Activated CD8-positive, alpha-beta T cell treated with anti-CD3 and anti-CD28 coated beads for 36 hours (primary cell): ENCODE data around the gene SKIC2. TPM values are rescaled to one million over a fixed set of nuclear protein-coding genes. Genes with fewer than 3 reads are reported as not detected.

ENCODE experiments used
- ATAC-seq: fragments of 200-7000 bp; cut with Tn5 transposase; one replicate; pipeline ENCODE4 v1.10.0; 2021; ENCODE audit warnings: mild to moderate bottlenecking, moderate library complexity
- CTCF ChIA-PET: fragments of 350-600 bp; sonication (Branson Sonifier 250); formaldehyde crosslinking; loops from one replicate; lab custom pipeline; 2021; ENCODE audit warnings: antibody characterized with exemption; lab: Charles Lee
- POLR2A ChIA-PET: fragments of 350-600 bp; sonication (Branson Sonifier 250); formaldehyde crosslinking; loops from one replicate; lab custom pipeline; 2021; ENCODE audit warnings: antibody characterized with exemption; lab: Charles Lee
- DNase-seq: peaks from one replicate; pipeline ENCODE4 v3.0.0-alpha.2; 2020
- H3K27ac Mint-ChIP-seq: one replicate; pipeline ENCODE4 v1.8.0; 2021; ENCODE audit warnings: mild to moderate bottlenecking, mixed read lengths
- H3K27me3 Mint-ChIP-seq: one replicate; pipeline ENCODE4 v1.8.0; 2021; ENCODE audit warnings: mixed read lengths
- H3K36me3 Mint-ChIP-seq: one replicate; pipeline ENCODE4 v1.8.0; 2021; ENCODE audit warnings: low read depth, mixed read lengths
- H3K4me1 Mint-ChIP-seq: one replicate; pipeline ENCODE4 v1.8.0; 2021; ENCODE audit warnings: low read depth, mixed read lengths
- H3K4me3 Mint-ChIP-seq: one replicate; pipeline ENCODE4 v1.8.0; 2021; ENCODE audit warnings: mild to moderate bottlenecking, moderate library complexity, mixed read lengths
- H3K9me3 Mint-ChIP-seq: one replicate; pipeline ENCODE4 v1.8.0; 2021; ENCODE audit warnings: mixed read lengths
- intact Hi-C: fragments of 100-400 bp; cut with micrococcal nuclease; formaldehyde crosslinking; loops from one replicate; pipeline ENCODE4 v1.10.0; 2022
- total RNA-seq, 2 experiments: library from RNA; stranded (reverse); gene quantifications; one replicate each; pipeline ENCODE4 v1.2.3, GENCODE V29; 2021
- TF ChIP-seq, protein P1 (sequence below): fragments of 200-600 bp; IDR thresholded peaks from one replicate; pipeline ENCODE4 v1.8.0; 2022; ENCODE audit warnings: antibody characterized with exemption, mild to moderate bottlenecking

Gene SKIC2
- total RNA-seq, 2 experiments from 2014 or later: 76.5 to 77.3 TPM

DNA sequence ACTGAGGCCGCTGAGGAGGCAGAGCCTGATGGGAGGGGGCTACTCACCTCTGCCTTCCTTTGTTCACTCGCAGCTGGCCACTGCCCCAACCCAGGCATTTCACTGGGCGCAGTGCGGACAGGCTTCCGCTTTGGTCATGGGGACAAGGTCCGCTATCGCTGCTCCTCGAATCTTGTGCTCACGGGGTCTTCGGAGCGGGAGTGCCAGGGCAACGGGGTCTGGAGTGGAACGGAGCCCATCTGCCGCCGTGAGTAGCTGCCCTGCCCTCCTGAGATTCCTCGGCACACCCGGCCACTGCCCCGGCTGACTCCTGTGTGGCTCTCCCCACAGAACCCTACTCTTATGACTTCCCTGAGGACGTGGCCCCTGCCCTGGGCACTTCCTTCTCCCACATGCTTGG lies 25.4 kb upstream of the SKIC2 start:
- no peaks in the 10 kb centered on the region for H3K4me1 Mint-ChIP-seq
- no peak overlapping the region for H3K4me3 Mint-ChIP-seq
- intact Hi-C loops: no loop called here
- H3K27ac Mint-ChIP-seq: no peak overlapping the region
- TF ChIP-seq, protein P1, sequence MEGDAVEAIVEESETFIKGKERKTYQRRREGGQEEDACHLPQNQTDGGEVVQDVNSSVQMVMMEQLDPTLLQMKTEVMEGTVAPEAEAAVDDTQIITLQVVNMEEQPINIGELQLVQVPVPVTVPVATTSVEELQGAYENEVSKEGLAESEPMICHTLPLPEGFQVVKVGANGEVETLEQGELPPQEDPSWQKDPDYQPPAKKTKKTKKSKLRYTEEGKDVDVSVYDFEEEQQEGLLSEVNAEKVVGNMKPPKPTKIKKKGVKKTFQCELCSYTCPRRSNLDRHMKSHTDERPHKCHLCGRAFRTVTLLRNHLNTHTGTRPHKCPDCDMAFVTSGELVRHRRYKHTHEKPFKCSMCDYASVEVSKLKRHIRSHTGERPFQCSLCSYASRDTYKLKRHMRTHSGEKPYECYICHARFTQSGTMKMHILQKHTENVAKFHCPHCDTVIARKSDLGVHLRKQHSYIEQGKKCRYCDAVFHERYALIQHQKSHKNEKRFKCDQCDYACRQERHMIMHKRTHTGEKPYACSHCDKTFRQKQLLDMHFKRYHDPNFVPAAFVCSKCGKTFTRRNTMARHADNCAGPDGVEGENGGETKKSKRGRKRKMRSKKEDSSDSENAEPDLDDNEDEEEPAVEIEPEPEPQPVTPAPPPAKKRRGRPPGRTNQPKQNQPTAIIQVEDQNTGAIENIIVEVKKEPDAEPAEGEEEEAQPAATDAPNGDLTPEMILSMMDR: no peak
- POLR2A ChIA-PET: no interaction called here
- ATAC-seq (no peak), DNase-seq (no peak)
- H3K9me3 Mint-ChIP-seq: no peaks in the 10 kb centered on the region
- H3K27me3 Mint-ChIP-seq: no peaks in the 10 kb centered on the region
- H3K36me3 Mint-ChIP-seq: no peaks in the 10 kb centered on the region
- CTCF ChIA-PET: no interaction called here

DNA sequence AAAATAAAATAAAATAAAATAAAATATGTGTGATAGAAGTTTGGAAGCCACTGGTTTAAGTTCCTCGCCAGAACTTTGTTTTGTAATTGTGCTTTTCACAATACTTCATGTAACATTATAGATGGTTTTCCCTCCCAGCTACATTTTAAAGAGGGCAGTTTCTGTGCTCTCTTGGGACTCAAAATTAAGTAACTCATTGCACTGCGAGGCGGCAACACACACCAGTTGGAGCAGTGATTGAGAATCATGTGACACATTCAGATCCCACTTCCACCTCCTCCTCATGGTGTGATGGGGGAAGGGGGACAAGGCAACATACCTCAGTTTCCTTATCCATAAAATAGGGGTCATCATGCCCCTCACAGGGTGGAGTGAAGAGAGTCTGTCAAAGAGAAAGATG lies 24.0 kb upstream of the SKIC2 start:
- TF ChIP-seq, protein P1: no peak
- ChIA-PET CTCF (interaction anchor here (1.1 kb wide), 1 partner anchor 12 kb away, joined by 3 read pairs; no protein-coding TSS in a partner anchor), POLR2A (interaction anchor here (0.6 kb wide), 1 partner anchor 41 kb away, joined by 3 read pairs; no protein-coding TSS in a partner anchor)
- intact Hi-C loops: no loop called here
- no peak overlapping the region for H3K4me3 Mint-ChIP-seq
- no peaks in the 10 kb centered on the region for H3K36me3 Mint-ChIP-seq
- ATAC-seq (no peak), DNase-seq (no peak)
- no peak overlapping the region for H3K27ac Mint-ChIP-seq
- no peaks in the 10 kb centered on the region for H3K4me1 Mint-ChIP-seq
- no peaks in the 10 kb centered on the region for H3K27me3 Mint-ChIP-seq
- no peaks in the 10 kb centered on the region for H3K9me3 Mint-ChIP-seq

DNA sequence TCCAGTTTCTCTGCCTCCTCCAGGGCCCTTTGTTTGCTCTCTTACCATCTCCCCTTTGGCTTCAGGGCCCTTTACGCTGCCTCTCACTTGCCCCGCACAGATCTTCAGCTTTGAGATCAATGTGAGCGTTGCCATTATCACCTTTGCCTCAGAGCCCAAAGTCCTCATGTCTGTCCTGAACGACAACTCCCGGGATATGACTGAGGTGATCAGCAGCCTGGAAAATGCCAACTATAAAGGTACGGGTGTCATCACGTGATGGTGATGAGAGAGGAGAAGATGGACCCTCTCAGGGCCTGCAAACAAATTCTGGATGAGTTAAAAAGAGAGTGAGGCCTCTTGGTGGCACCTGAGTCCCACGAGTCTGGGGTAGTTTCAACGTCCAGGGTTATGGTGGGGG lies 23.2 kb upstream of the SKIC2 start:
- ChIA-PET CTCF (no interaction called here), POLR2A (interaction anchor here (0.6 kb wide), 2 partner anchors 42 to 111 kb away, joined by 3 read pairs; no protein-coding TSS in a partner anchor)
- intact Hi-C loops: no loop called here
- no peaks in the 10 kb centered on the region for H3K27me3 Mint-ChIP-seq
- no peak overlapping the region for H3K4me3 Mint-ChIP-seq
- no peaks in the 10 kb centered on the region for H3K9me3 Mint-ChIP-seq
- DNase-seq: no peak
- no peak for ATAC-seq
- H3K36me3 Mint-ChIP-seq: no peaks in the 10 kb centered on the region
- H3K4me1 Mint-ChIP-seq: no peaks in the 10 kb centered on the region
- TF ChIP-seq, protein P1: no peak
- H3K27ac Mint-ChIP-seq: no peak overlapping the region

DNA sequence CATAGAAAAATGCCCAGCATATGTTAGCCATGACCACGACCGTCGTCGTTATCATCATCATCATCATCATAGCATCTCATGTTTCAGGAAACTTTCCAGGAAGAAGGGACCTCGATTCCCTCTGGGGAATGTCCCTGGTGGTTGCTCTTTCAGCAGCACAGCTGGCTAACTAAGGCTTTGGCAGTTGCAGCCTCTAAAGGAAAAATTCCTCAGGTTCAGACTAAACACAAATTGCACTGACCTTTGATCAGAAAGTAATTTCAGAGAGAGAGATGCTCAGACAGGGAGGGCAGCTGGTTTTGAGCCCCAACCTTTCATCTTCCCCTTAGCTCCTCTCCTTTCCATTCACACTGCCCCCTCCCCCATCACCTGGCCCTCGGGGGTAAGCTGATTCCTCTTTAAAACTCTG lies 18.7 kb upstream of the SKIC2 start:
- CTCF ChIA-PET: interaction anchor here (1.2 to 4.1 kb wide), 2 partner anchors 12 to 108 kb away, joined by 4 to 21 read pairs; no protein-coding TSS in a partner anchor
- intact Hi-C loops: no loop called here

DNA sequence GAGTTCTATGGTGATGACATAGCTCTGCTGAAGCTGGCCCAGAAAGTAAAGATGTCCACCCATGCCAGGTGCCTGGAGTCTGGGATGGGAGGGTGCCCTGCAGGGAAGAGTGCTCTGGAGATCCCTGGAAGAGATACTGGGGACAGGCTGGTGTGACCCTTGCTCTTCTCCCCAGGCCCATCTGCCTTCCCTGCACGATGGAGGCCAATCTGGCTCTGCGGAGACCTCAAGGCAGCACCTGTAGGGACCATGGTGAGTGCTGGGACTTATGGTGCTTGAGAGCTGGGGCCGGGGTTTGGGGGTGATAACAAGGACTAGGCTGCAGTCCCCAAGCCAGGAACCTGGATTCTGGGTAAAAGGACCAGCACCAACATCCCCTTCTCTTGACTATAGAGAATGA lies 15.2 kb upstream of the SKIC2 start:
- H3K36me3 Mint-ChIP-seq: no peaks in the 10 kb centered on the region
- DNase-seq (no peak), ATAC-seq (no peak)
- ChIA-PET POLR2A (interaction anchor here (1.6 kb wide), 1 partner anchor 8 kb away, joined by 7 read pairs; no protein-coding TSS in a partner anchor), CTCF (interaction anchor here (0.9 kb wide), 1 partner anchor 9 kb away, joined by 3 read pairs; no protein-coding TSS in a partner anchor)
- peaks cover 4% of the 10 kb centered on the region for H3K4me1 Mint-ChIP-seq
- H3K9me3 Mint-ChIP-seq: no peaks in the 10 kb centered on the region
- TF ChIP-seq, protein P1: no peak
- intact Hi-C loops: no loop called here
- H3K27me3 Mint-ChIP-seq: peaks cover 8% of the 10 kb centered on the region
- no peak overlapping the region for H3K4me3 Mint-ChIP-seq
- H3K27ac Mint-ChIP-seq: no peak overlapping the region

More for the DNA sequence above, 18.7 kb upstream of the SKIC2 start:
- no peaks in the 10 kb centered on the region for H3K9me3 Mint-ChIP-seq
- no peak overlapping the region for H3K4me3 Mint-ChIP-seq
- TF ChIP-seq, protein P1: no peak
- POLR2A ChIA-PET: interaction anchor here (0.6 to 1.5 kb wide), 3 partner anchors 15 to 139 kb away, joined by 3 to 4 read pairs (median 3); no protein-coding TSS in a partner anchor
- H3K27ac Mint-ChIP-seq: no peak overlapping the region
- H3K36me3 Mint-ChIP-seq: no peaks in the 10 kb centered on the region
- no peaks in the 10 kb centered on the region for H3K4me1 Mint-ChIP-seq
- DNase-seq: no peak
- H3K27me3 Mint-ChIP-seq: peaks cover 8% of the 10 kb centered on the region
- ATAC-seq: no peak
